PC-3 (cell line): ENCODE data around the gene TBC1D2. TPM values are rescaled to one million over a fixed set of nuclear protein-coding genes. Genes with fewer than 3 reads are reported as not detected.

Experiments used
- ATAC-seq: fragments of 200-7000 bp; cut with Tn5 transposase; 2 replicates; pipeline ENCODE4 v1.9.1; 2020; ENCODE audit warnings: mild to moderate bottlenecking, moderate library complexity
- BruUV-seq: library from RNA; stranded (reverse); fragments of 400-500 nt; replicated peaks from 2 replicates; lab custom pipeline; 2021; lab: Mats Ljungman, UMichigan
- CTCF ChIA-PET: fragments of 300-600 bp; sonication (Branson Sonifier 250); formaldehyde crosslinking; loops from one replicate; lab custom pipeline; 2022; ENCODE audit warnings: antibody characterized with exemption; lab: Charles Lee
- POLR2A ChIA-PET: fragments of 300-600 bp; sonication (Branson Sonifier 250); formaldehyde crosslinking; loops from one replicate; lab custom pipeline; 2022; ENCODE audit warnings: antibody characterized with exemption; ENCODE audit not compliant: unreplicated experiment; lab: Charles Lee
- DNase-seq: peaks from one replicate; pipeline ENCODE4 v3.0.0-alpha.2; 2015
- H2AFZ ChIP-seq: fragments of 300-600 bp; sonication (generic); 2 replicates; pipeline ENCODE4 v1.6.0; 2016; ENCODE audit warnings: antibody characterized with exemption, low read length
- H3F3A ChIP-seq: fragments of 300-600 bp; sonication (generic); one replicate; pipeline ENCODE4 v1.6.0; 2017; ENCODE audit warnings: antibody characterized with exemption, low read length, control low read depth, mild to moderate bottlenecking; ENCODE audit not compliant: unreplicated experiment
- H3K27ac ChIP-seq: fragments of 300-600 bp; sonication (generic); 2 replicates; pipeline ENCODE4 v1.5.1; 2016; ENCODE audit warnings: mild to moderate bottlenecking, low read length
- H3K27me3 ChIP-seq: fragments of 300-600 bp; sonication (generic); 2 replicates; pipeline ENCODE4 v1.6.1; 2016; ENCODE audit warnings: low read length, mixed read lengths
- H3K36me3 ChIP-seq: fragments of 300-600 bp; sonication (generic); 2 replicates; pipeline ENCODE4 v1.6.1; 2016; ENCODE audit warnings: low read depth, mixed run types, low read length, mixed read lengths
- H3K4me1 ChIP-seq: fragments of 300-600 bp; sonication (generic); 2 replicates; pipeline ENCODE4 v1.5.1; 2016; ENCODE audit warnings: low read length; ENCODE audit not compliant: insufficient read depth
- H3K4me2 ChIP-seq: fragments of 300-600 bp; sonication (generic); 2 replicates; pipeline ENCODE4 v1.6.0; 2016; ENCODE audit warnings: low read length
- H3K4me3 ChIP-seq: fragments of 300-600 bp; sonication (generic); 2 replicates; pipeline ENCODE4 v1.5.1; 2016; ENCODE audit warnings: mild to moderate bottlenecking, low read length, mixed read lengths
- H3K79me2 ChIP-seq: fragments of 300-600 bp; sonication (generic); 2 replicates; pipeline ENCODE4 v1.6.1; 2017; ENCODE audit warnings: low read length, mixed read lengths
- H3K9ac ChIP-seq: fragments of 300-600 bp; sonication (generic); 2 replicates; pipeline ENCODE4 v1.6.0; 2016; ENCODE audit warnings: mild to moderate bottlenecking, low read length
- H3K9me2 ChIP-seq: fragments of 300-600 bp; sonication (generic); replicated peaks from 2 replicates; pipeline ENCODE4 v1.6.1; 2016; ENCODE audit warnings: mixed run types, low read length, mixed read lengths
- H3K9me3 ChIP-seq: fragments of 300-600 bp; sonication (generic); 2 replicates; pipeline ENCODE4 v1.6.1; 2016; ENCODE audit warnings: low read length, mixed read lengths
- H4K20me1 ChIP-seq: fragments of 300-600 bp; sonication (generic); 2 replicates; pipeline ENCODE4 v1.6.1; 2016; ENCODE audit warnings: low read length, mixed read lengths
- EZH2 ChIP-seq: fragments of 300-600 bp; sonication (generic); IDR thresholded peaks from one replicate; pipeline ENCODE4 v1.6.1; 2017; ENCODE audit warnings: antibody characterized with exemption, mild to moderate bottlenecking, low read length; ENCODE audit not compliant: unreplicated experiment
- EZH2phosphoT487 ChIP-seq: fragments of 300-600 bp; sonication (generic); IDR thresholded peaks from 2 replicates; pipeline ENCODE4 v1.6.1; 2018; ENCODE audit warnings: mild to moderate bottlenecking, antibody characterized with exemption, low read length, borderline replicate concordance
- intact Hi-C: fragments of 100-400 bp; cut with micrococcal nuclease; formaldehyde crosslinking; loops from 2 replicates; pipeline ENCODE4 v1.9.0; 2023
- total RNA-seq: library from RNA; depleted of rRNA; stranded (reverse); fragments of >200 nt; gene quantifications from 2 replicates; pipeline ENCODE4 v1.2.3, GENCODE V29; 2014
- TF ChIP-seq, protein P1 (sequence below): fragments of 300-600 bp; sonication (generic); conservative IDR thresholded peaks from 2 replicates; pipeline ENCODE4 v1.5.1; 2017; ENCODE audit warnings: antibody characterized with exemption, low read depth, mild to moderate bottlenecking, low read length

Gene TBC1D2
- total RNA-seq, 1 experiment from 2014 or later: 7.4 TPM

DNA sequence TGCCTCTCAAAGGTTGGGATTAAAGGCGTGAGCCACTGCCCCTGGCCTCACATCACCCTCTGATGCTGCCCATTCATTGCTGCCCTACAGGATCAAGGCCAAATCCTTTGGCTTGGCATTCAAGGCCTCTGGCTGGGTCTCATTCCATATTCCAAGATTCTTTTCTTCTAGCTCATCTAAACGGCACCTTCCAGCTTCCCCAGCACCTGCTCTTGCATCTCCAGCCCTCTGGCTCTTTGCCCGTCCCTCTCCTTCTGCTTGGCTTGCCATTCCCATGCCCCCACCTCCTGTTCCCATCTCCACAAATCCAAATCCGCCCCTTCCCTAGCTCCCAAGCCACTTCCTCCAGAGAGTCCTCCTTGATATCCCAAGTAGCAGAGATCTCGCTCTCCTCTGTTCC, 96.1 kb downstream of the TBC1D2 start:
- Histone ChIP-seq H3F3A (no peaks in the 10 kb centered on the region), H3K4me2 (no peak overlapping the region), H3K79me2 (no peaks in the 10 kb centered on the region), H3K27me3 (no peaks in the 10 kb centered on the region), H4K20me1 (no peaks in the 10 kb centered on the region), H3K9ac (no peak overlapping the region), H3K27ac (no peak overlapping the region), H2AFZ (no peak overlapping the region), H3K4me3 (no peak overlapping the region), H3K36me3 (no peaks in the 10 kb centered on the region), H3K9me3 (no peaks in the 10 kb centered on the region), H3K4me1 (peaks cover 33% of the 10 kb centered on the region), H3K9me2 (no peaks in the 10 kb centered on the region)
- DNase-seq (no peak), ATAC-seq (no peak)
- intact Hi-C loops: loop anchor here (5.0 kb wide), 1 partner anchor 37 kb away; no protein-coding TSS in a partner anchor
- CTCF ChIA-PET: no interaction called here
- BruUV-seq: no TSS peak
- TF ChIP-seq EZH2phosphoT487: no peak
- POLR2A ChIA-PET: no interaction called here

DNA sequence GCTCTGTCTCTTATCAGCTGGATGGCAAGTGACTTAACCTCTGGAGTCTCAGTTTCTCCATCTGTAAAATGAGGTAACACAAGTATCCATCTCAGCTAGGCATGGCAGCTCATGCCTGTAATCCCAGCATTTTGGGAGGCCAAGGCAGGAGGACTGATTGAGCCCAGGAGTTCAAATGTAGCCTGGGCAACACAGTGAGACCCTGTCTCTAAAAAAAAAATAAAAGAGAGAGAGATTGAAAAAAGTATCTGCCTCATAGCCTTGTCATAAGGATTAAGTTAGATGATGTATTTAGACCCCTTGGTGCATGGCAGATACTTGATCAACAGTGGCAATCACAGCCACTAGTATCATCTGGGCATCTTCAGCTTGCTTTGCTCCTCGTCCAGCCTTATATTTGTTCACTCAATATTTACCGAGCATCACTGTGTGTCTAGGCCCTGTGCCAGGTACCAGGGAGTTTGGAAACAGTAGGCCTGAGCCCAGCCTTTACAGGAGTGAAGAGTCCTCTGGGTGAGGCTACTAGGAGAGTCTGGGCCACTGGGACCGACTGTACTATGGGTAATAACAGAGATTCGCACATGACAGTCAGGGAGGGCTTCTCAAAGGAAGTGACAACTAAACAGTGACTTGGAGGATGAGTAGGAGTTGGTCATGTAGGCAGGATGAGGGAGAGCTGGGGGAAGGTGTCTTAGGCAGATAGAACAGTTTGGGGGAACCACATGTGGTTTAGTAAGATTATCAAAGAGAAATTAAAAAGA, 97.2 kb downstream of the TBC1D2 start:
- peaks cover 34% of the 10 kb centered on the region for H3K4me1 ChIP-seq
- no peak overlapping the region for H3K4me3 ChIP-seq
- no peaks in the 10 kb centered on the region for H3K9me2 ChIP-seq
- no peaks in the 10 kb centered on the region for H3K27me3 ChIP-seq
- POLR2A ChIA-PET: no interaction called here
- H3K4me2 ChIP-seq: no peak overlapping the region
- no peak overlapping the region for H2AFZ ChIP-seq
- no peaks in the 10 kb centered on the region for H3K79me2 ChIP-seq
- no peak for TF ChIP-seq EZH2phosphoT487
- TF ChIP-seq EZH2: no peak
- TF ChIP-seq, protein P1, sequence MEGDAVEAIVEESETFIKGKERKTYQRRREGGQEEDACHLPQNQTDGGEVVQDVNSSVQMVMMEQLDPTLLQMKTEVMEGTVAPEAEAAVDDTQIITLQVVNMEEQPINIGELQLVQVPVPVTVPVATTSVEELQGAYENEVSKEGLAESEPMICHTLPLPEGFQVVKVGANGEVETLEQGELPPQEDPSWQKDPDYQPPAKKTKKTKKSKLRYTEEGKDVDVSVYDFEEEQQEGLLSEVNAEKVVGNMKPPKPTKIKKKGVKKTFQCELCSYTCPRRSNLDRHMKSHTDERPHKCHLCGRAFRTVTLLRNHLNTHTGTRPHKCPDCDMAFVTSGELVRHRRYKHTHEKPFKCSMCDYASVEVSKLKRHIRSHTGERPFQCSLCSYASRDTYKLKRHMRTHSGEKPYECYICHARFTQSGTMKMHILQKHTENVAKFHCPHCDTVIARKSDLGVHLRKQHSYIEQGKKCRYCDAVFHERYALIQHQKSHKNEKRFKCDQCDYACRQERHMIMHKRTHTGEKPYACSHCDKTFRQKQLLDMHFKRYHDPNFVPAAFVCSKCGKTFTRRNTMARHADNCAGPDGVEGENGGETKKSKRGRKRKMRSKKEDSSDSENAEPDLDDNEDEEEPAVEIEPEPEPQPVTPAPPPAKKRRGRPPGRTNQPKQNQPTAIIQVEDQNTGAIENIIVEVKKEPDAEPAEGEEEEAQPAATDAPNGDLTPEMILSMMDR: no peak
- no peaks in the 10 kb centered on the region for H3K9me3 ChIP-seq
- H3F3A ChIP-seq: no peaks in the 10 kb centered on the region
- no peak overlapping the region for H3K9ac ChIP-seq
- CTCF ChIA-PET: no interaction called here
- DNase-seq (peak; percentile 84), ATAC-seq (peak; percentile 97)
- H4K20me1 ChIP-seq: no peaks in the 10 kb centered on the region
- no peaks in the 10 kb centered on the region for H3K36me3 ChIP-seq
- no peak overlapping the region for H3K27ac ChIP-seq
- intact Hi-C loops: loop anchor here (5.0 kb wide), 1 partner anchor 36 kb away; no protein-coding TSS in a partner anchor
- no TSS peak for BruUV-seq

DNA sequence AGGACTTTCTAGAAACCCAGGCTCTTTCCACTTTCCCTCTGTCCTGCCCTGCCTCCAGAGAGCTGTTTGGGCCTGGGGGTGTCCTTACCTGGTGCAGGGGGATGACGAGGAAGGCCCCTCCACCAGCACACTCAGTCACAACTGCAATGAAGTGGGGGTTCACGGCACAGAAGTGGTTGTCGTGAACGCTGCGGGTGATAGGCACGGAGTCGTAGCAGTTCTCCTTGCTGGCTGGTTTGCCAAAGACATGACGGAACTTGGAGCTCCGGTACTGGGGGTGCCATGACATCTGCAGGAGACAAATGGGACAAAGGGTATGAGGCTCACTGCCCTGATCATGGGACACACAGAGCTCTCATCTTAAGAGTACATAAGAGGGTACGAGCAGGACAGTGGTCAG, 98.1 kb downstream of the TBC1D2 start:
- Histone ChIP-seq H3K9ac (no peak overlapping the region), H3K9me3 (no peaks in the 10 kb centered on the region), H3K79me2 (no peaks in the 10 kb centered on the region), H3K4me1 (peaks cover 34% of the 10 kb centered on the region), H3K27me3 (no peaks in the 10 kb centered on the region), H2AFZ (no peak overlapping the region), H3K4me2 (peak overlapping the region; percentile 17; the same call in 1 of the 2 replicates), H3K4me3 (no peak overlapping the region), H4K20me1 (no peaks in the 10 kb centered on the region), H3K27ac (peak overlapping the region; percentile 8; the same call in 1 of the 2 replicates), H3K9me2 (no peaks in the 10 kb centered on the region), H3K36me3 (no peaks in the 10 kb centered on the region), H3F3A (no peaks in the 10 kb centered on the region)
- no peak for TF ChIP-seq EZH2
- TF ChIP-seq, protein P1: no peak
- TF ChIP-seq EZH2phosphoT487: no peak
- CTCF ChIA-PET: no interaction called here
- intact Hi-C loops: loop anchor here (5.0 kb wide), 1 partner anchor 35 kb away; no protein-coding TSS in a partner anchor
- DNase-seq (no peak), ATAC-seq (no peak)
- BruUV-seq: no TSS peak
- POLR2A ChIA-PET: no interaction called here
